MM.1S (cell line): Measurements from ENCODE around the gene TIAM1.

Experiments used
- DNase-seq: peaks from one replicate; pipeline ENCODE4 v3.0.0-alpha.2; 2015
- H2AFZ ChIP-seq: fragments of 300-600 bp; sonication (generic); 2 replicates; pipeline ENCODE4 v1.6.0; 2016; ENCODE audit warnings: antibody characterized with exemption, low read length
- H3F3A ChIP-seq: fragments of 300-600 bp; sonication (generic); 2 replicates; pipeline ENCODE4 v1.6.1; 2016; ENCODE audit warnings: mild to moderate bottlenecking, antibody characterized with exemption, low read length, moderate library complexity, mixed read lengths; ENCODE audit not compliant: insufficient read depth
- H3K27ac ChIP-seq: fragments of 300-600 bp; sonication (generic); 2 replicates; pipeline ENCODE4 v1.5.1; 2016; ENCODE audit warnings: mild to moderate bottlenecking, low read length
- H3K27me3 ChIP-seq: fragments of 300-600 bp; sonication (generic); replicated peaks from 2 replicates; pipeline ENCODE4 v1.6.0; 2016; ENCODE audit warnings: low read length; ENCODE audit not compliant: insufficient read depth
- H3K36me3 ChIP-seq: fragments of 300-600 bp; sonication (generic); replicated peaks from 2 replicates; pipeline ENCODE4 v1.6.1; 2016; ENCODE audit warnings: mild to moderate bottlenecking, low read length, mixed read lengths; ENCODE audit not compliant: insufficient read depth
- H3K4me1 ChIP-seq: fragments of 300-600 bp; sonication (generic); 2 replicates; pipeline ENCODE4 v1.6.1; 2016; ENCODE audit warnings: low read length, mixed read lengths
- H3K4me2 ChIP-seq: fragments of 300-600 bp; sonication (generic); 2 replicates; pipeline ENCODE4 v1.6.0; 2016; ENCODE audit warnings: low read depth, low read length
- H3K4me3 ChIP-seq: fragments of 300-600 bp; sonication (generic); 2 replicates; pipeline ENCODE4 v1.5.1; 2016; ENCODE audit warnings: low read length, mixed read lengths
- H3K79me2 ChIP-seq: fragments of 300-600 bp; sonication (generic); 2 replicates; pipeline ENCODE4 v1.6.1; 2016; ENCODE audit warnings: mixed run types, low read length, mixed read lengths
- H3K9ac ChIP-seq: fragments of 300-600 bp; sonication (generic); 2 replicates; pipeline ENCODE4 v1.6.1; 2016; ENCODE audit warnings: low read length, mixed read lengths
- H3K9me2 ChIP-seq: fragments of 300-600 bp; sonication (generic); replicated peaks from 2 replicates; pipeline ENCODE4 v1.6.1; 2016; ENCODE audit warnings: mild to moderate bottlenecking, low read length, mixed read lengths; ENCODE audit not compliant: insufficient read depth
- H3K9me3 ChIP-seq: fragments of 300-600 bp; sonication (generic); replicated peaks from 2 replicates; pipeline ENCODE4 v1.6.1; 2016; ENCODE audit warnings: mild to moderate bottlenecking, low read length, mixed read lengths; ENCODE audit not compliant: insufficient read depth
- H4K20me1 ChIP-seq: fragments of 300-600 bp; sonication (generic); 2 replicates; pipeline ENCODE4 v1.6.1; 2016; ENCODE audit warnings: mild to moderate bottlenecking, low read length, moderate library complexity, mixed read lengths; ENCODE audit not compliant: insufficient read depth
- EZH2 ChIP-seq: fragments of 300-600 bp; sonication (generic); optimal IDR thresholded peaks from 2 replicates; pipeline ENCODE3; 2017; ENCODE audit warnings: low read depth, mild to moderate bottlenecking, antibody characterized with exemption, low read length, mixed read lengths
- EZH2phosphoT487 ChIP-seq: fragments of 300-600 bp; sonication (generic); IDR thresholded peaks from 2 replicates; pipeline ENCODE4 v1.6.1; 2018; ENCODE audit warnings: antibody characterized with exemption, low read length
- TF ChIP-seq, protein P1 (sequence below): fragments of 300-600 bp; sonication (generic); IDR thresholded peaks from 2 replicates; pipeline ENCODE4 v1.5.1; 2016; ENCODE audit warnings: antibody characterized with exemption, low read length, mixed read lengths

The TIAM1 gene

DNA sequence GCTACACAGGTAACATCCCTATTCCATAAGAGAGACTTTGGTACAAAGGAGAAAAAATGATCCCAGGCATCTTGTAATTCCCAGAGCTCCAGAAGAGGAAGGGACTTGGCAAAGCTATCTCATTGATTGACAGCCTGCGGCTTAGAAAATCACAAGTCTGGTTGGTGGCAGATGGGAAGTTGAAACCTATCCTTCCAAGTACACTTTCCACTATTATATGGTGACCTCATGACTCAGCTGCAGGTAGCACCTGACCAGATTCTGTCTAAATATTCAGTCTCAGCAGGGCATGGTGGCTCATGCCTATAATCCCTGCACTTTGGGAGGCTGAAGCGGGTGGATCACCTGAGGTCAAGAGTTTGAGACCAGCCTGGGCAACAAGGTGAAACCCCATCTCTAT is 89.9 kb downstream of the TIAM1 start:
- Histone ChIP-seq H3K79me2 (no peaks in the 10 kb centered on the region), H3K27me3 (no peaks in the 10 kb centered on the region), H3K4me1 (no peaks in the 10 kb centered on the region), H3K9me3 (no peaks in the 10 kb centered on the region), H3F3A (no peaks in the 10 kb centered on the region), H3K36me3 (no peaks in the 10 kb centered on the region), H3K9me2 (no peaks in the 10 kb centered on the region), H4K20me1 (no peaks in the 10 kb centered on the region), H3K4me2 (no peak overlapping the region), H3K9ac (no peak overlapping the region), H3K27ac (no peak overlapping the region), H3K4me3 (no peak overlapping the region), H2AFZ (no peak overlapping the region)
- TF ChIP-seq EZH2 = no peak
- TF ChIP-seq, protein P1, sequence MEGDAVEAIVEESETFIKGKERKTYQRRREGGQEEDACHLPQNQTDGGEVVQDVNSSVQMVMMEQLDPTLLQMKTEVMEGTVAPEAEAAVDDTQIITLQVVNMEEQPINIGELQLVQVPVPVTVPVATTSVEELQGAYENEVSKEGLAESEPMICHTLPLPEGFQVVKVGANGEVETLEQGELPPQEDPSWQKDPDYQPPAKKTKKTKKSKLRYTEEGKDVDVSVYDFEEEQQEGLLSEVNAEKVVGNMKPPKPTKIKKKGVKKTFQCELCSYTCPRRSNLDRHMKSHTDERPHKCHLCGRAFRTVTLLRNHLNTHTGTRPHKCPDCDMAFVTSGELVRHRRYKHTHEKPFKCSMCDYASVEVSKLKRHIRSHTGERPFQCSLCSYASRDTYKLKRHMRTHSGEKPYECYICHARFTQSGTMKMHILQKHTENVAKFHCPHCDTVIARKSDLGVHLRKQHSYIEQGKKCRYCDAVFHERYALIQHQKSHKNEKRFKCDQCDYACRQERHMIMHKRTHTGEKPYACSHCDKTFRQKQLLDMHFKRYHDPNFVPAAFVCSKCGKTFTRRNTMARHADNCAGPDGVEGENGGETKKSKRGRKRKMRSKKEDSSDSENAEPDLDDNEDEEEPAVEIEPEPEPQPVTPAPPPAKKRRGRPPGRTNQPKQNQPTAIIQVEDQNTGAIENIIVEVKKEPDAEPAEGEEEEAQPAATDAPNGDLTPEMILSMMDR = no peak
- no peak for TF ChIP-seq EZH2phosphoT487
- no peak for DNase-seq

DNA sequence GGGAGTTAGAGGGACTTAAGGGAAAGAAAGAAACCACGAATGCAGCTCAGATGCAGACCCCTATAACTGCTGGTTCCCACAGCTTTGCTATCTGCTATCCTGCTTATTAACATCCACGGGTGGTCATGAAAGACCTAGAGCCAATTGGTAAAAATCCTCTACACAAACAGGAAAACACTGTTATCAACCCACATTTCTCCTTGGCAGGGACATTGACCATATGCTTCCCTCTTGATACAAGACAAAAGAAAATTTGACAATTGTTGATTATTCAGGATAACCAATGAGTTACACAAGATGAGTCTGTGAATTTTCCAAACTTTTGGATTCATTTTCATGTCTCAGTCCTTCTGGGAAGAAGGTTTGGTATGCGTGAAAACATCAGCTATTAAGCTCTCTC is 90.4 kb downstream of the TIAM1 start:
- TF ChIP-seq, protein P1 = no peak
- TF ChIP-seq EZH2phosphoT487 = no peak
- no peak for TF ChIP-seq EZH2
- Histone ChIP-seq H3K4me3 (no peak overlapping the region), H3K27ac (no peak overlapping the region), H3F3A (no peaks in the 10 kb centered on the region), H3K36me3 (no peaks in the 10 kb centered on the region), H3K4me1 (no peaks in the 10 kb centered on the region), H2AFZ (no peak overlapping the region), H3K9ac (no peak overlapping the region), H3K4me2 (no peak overlapping the region), H3K9me2 (no peaks in the 10 kb centered on the region), H3K9me3 (no peaks in the 10 kb centered on the region), H4K20me1 (no peaks in the 10 kb centered on the region), H3K27me3 (no peaks in the 10 kb centered on the region), H3K79me2 (no peaks in the 10 kb centered on the region)
- no peak for DNase-seq

DNA sequence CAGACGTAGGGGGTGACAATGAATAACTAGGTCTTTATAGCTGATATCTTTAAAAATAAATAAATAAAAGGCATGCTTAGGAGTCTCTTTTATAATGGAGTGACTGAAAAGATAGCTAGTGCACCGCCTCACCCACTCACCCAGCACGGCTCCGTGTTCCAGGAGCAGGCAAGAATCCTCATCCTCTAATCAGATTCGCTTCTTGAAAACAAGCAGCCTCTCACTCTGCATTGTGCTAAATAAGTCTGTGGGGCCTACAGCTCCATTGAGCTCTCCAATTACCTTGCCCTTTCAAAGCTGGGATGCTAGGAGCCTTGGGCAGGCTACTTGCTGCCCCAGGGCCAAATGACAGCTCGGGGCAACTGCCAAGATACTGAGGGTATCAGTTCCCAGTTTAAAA is 91.5 kb downstream of the TIAM1 start:
- H3K9me3 ChIP-seq = no peaks in the 10 kb centered on the region
- no peak for TF ChIP-seq EZH2
- no peak for TF ChIP-seq EZH2phosphoT487
- TF ChIP-seq, protein P1 = no peak
- no peaks in the 10 kb centered on the region for H3K9me2 ChIP-seq
- no peaks in the 10 kb centered on the region for H3F3A ChIP-seq
- no peak overlapping the region for H2AFZ ChIP-seq
- no peaks in the 10 kb centered on the region for H3K4me1 ChIP-seq
- no peak overlapping the region for H3K27ac ChIP-seq
- no peak for DNase-seq
- no peaks in the 10 kb centered on the region for H3K79me2 ChIP-seq
- H3K36me3 ChIP-seq = no peaks in the 10 kb centered on the region
- H3K4me3 ChIP-seq = no peak overlapping the region
- no peak overlapping the region for H3K4me2 ChIP-seq
- H4K20me1 ChIP-seq = no peaks in the 10 kb centered on the region
- H3K9ac ChIP-seq = no peak overlapping the region
- H3K27me3 ChIP-seq = no peaks in the 10 kb centered on the region

DNA sequence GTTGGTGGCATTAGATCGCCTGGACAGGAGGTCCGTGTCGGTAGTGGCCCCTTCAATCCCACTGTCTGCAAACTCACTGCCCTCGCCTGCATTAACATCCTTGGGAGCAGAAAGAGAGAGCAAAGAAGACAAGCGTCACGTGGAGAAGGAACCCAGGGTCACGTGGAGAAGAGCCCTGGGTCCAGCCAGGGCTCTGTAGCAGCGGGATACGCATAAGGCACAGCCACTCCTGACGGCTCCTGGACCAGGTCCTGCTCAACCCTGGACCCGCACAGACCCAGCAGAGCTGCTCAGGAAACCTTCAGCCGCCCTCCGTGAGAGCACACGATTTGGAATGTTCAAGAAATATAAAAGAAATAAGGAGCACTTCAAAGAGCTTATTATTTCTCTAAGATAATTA is 92.0 kb downstream of the TIAM1 start:
- Histone ChIP-seq H3K9ac (no peak overlapping the region), H3K9me3 (no peaks in the 10 kb centered on the region), H3K27me3 (no peaks in the 10 kb centered on the region)

More for the DNA sequence above, 92.0 kb downstream of the TIAM1 start:
- H3K36me3 ChIP-seq = no peaks in the 10 kb centered on the region
- no peak overlapping the region for H3K27ac ChIP-seq
- H2AFZ ChIP-seq = no peak overlapping the region
- H3K4me2 ChIP-seq = no peak overlapping the region
- no peak for TF ChIP-seq EZH2
- TF ChIP-seq, protein P1 = no peak
- no peak for TF ChIP-seq EZH2phosphoT487
- H3K79me2 ChIP-seq = no peaks in the 10 kb centered on the region
- no peaks in the 10 kb centered on the region for H3F3A ChIP-seq
- H3K4me1 ChIP-seq = no peaks in the 10 kb centered on the region
- DNase-seq = no peak
- H3K9me2 ChIP-seq = no peaks in the 10 kb centered on the region
- H3K4me3 ChIP-seq = no peak overlapping the region
- H4K20me1 ChIP-seq = no peaks in the 10 kb centered on the region
